ENCODE results near the gene TLR5.

The TLR5 gene

GRCh38 chr1:223067914-223068313, 75.1 kb downstream of the TLR5 start:
- DNase-seq (ENCODE audit: low spot score): no peak

- DNase-seq (ENCODE audit: low spot score): no peak
These were observed 76.6 kb downstream of the TLR5 start for GRCh38 chr1:223066415-223066814.

DNA sequence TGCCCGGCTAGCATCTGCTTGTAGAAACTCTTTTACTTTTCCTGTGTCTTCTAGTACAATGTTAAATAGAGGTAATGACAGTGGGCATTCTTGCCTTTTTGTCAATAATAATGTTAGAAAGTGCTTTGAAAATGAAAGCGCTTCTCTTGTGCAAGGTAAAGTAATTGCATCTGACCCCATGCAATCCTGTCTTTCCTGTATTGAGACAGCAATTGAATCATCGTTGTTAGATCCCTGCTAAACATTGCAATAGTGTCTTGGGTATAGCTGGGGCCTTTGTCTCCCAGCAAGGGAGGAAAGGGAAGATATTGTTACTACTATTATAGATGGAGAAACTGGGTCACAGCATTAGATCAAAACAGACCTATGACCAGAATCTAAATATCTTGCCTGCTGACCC, 80.9 kb downstream of the TLR5 start:
- no peak for DNase-seq (ENCODE audit: low spot score)

DNA sequence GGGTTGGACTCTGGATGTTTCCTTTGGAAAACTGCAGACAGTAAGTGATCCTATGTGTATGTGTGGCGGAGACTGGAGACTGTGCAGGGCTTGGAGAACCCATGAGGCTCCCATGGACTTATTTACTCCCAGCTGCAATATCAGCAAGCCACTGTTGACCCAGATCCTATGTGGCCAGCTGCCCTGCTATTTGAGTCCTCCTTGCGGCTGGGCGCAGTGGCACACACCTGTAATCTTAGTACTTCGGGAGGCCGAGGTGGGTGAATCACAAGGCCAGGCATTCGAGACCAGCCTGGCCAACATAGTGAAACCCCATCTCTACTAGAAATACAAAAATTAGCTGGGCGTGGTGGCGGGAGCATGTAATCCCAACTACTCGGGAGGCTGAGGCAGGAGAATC, 83.5 kb downstream of the TLR5 start:
- no peak for DNase-seq (ENCODE audit: low spot score)
